Heart right ventricle (tissue), 16 donors: ENCODE measurements around the gene FGF22. TPM values are rescaled to one million over a fixed set of nuclear protein-coding genes. Genes with fewer than 3 reads are reported as not detected.
"Not testable (repeated sequence)": the region's sequence is repeated elsewhere in the genome, so short reads cannot be mapped to it uniquely, and the experiment has no call there.

Experiments used
- ATAC-seq, 8 donors: fragments of 200-7000 bp; cut with Tn5 transposase; one replicate each; pipeline ENCODE4 v1.9.1; 2020; ENCODE audit warnings: mild to moderate bottlenecking in 8 of 8, moderate library complexity in 8 of 8, moderate number of reproducible peaks in 1 of 8
- DNase-seq, 2 donors: peaks; one replicate each; pipeline ENCODE4 v3.0.0-alpha.2; 2020
- H3K27ac ChIP-seq, 10 donors: fragments of 200-600 bp; sonication (generic) in 2 of 10; one replicate each; pipeline versions ENCODE4 v1.5.0 to v1.8.0; 2020 to 2022; ENCODE audit warnings: mild to moderate bottlenecking in 3 of 10
- H3K27me3 ChIP-seq, 7 donors: fragments of 200-600 bp; one replicate each; pipeline ENCODE4 v1.8.0; 2021 to 2022; ENCODE audit warnings: mild to moderate bottlenecking in 2 of 7
- H3K36me3 ChIP-seq, 9 donors: fragments of 200-600 bp; sonication (generic) in 1 of 9; one replicate each; pipeline versions ENCODE4 v1.5.0 to v1.8.0; 2020 to 2022; ENCODE audit warnings: mild to moderate bottlenecking in 2 of 9
- H3K4me1 ChIP-seq, 9 donors: fragments of 200-600 bp; sonication (generic) in 1 of 9; one replicate each; pipeline versions ENCODE4 v1.5.0 to v1.8.0; 2020 to 2022; ENCODE audit warnings: mild to moderate bottlenecking in 4 of 9
- H3K4me3 ChIP-seq, 10 donors: fragments of 200-600 bp; sonication (generic) in 2 of 10; one replicate each; pipeline versions ENCODE4 v1.5.0 to v1.8.0; 2020 to 2022; ENCODE audit warnings: mild to moderate bottlenecking in 7 of 10, moderate library complexity in 2 of 10
- H3K9me3 ChIP-seq, 11 donors: fragments of 200-600 bp in 10 of 11; sonication (generic) in 2 of 11; one replicate each; pipeline versions ENCODE4 v1.5.0 to v1.8.0; 2013 to 2022; ENCODE audit warnings: mild to moderate bottlenecking in 2 of 11, control low read depth in 1 of 11, moderate library complexity in 1 of 11
- CTCF ChIP-seq, 9 donors: fragments of 200-600 bp; sonication (generic) in 2 of 9; IDR thresholded peaks; one replicate each; pipeline versions ENCODE4 v1.5.0 to v1.8.0; 2021 to 2022; ENCODE audit warnings: antibody characterized with exemption in 9 of 9, mild to moderate bottlenecking in 5 of 9, moderate library complexity in 1 of 9
- WGBS, 2 donors: extraction: QIAGEN DNeasy Blood & Tissue Kit; methylation state at CpG; one replicate each; pipeline ENCODE4 v1.1.7; 2013; ENCODE audit warnings: inconsistent platforms in 1 of 2; 5-methylcytosine and 5-hydroxymethylcytosine counted together
- intact Hi-C, 10 donors: fragments of 100-400 bp; cut with DNase I; formaldehyde crosslinking; loops; one replicate each; pipeline versions ENCODE4 v1.11.1 to v1.14.2; 2022
- polyA plus RNA-seq, 2 donors: library from polyadenylated mRNA; stranded (reverse); fragments of 200-250 nt; gene quantifications; one replicate each; pipeline ENCODE4 v1.2.3, GENCODE V29; 2013
- total RNA-seq, 10 donors: library from RNA; stranded (reverse); fragmentation: NEBNext Ultra II Directional in 3 of 10; extraction: Animal tissue kit (Norgen Biotek cat#: 25700) in 3 of 10; gene quantifications; one replicate each; pipeline versions ENCODE4 v1.2.1 to v1.2.4, GENCODE V29; 2021 to 2023
- donor health status: Arrhythmogenic right ventricular cardiomyopathy.
- donor health status: ischemic (EF 13 %, LVEDD 7.1; RV severe dilation, severe dysfunction).
- donor health status: healthy with polysubstance abuse.
- donor health status: DM: no; HTN: yes; CAD: no.
- donor health status: DM: no; HTN: no; CAD: no.
- donor health status: ischemic (EF 25% LVEDD 6.9; RV normal size, moderate dysfunction).
- donor health status: ischemic (EF 25% LVEDD 5.7; RV mildly dilated, moderate dysfunction).
- donor health status: healthy.
- donor health status: DM: yes; HTN: yes; CAD: no.
- donor health status: Ischemic cardiomyopathy.
- donor health status: ischemic (EF 35%, LVEDD 5.7; RV mildly dilated, moderate dysfunction).
- donor health status: nonischemic (EF 11% LVEDD 7.7; RV severe dilation, severe dysfunction).
- donor health status: DM: yes; HTN: yes; CAD: no.
- donor health status: PGD.
- donor health status: ischemic (EF 29% LVEDD 5.4; RV normal size, mild dysfunction).
- donor health status: nonischemic (EF 23%, LVEDD 6.1; RV moderate dilation, normal function).

Gene FGF22
- total and polyA plus RNA-seq, 12 donors, result 0.16 to 0.44 (median 0.30) TPM; not detected in 5

- Histone ChIP-seq H3K4me3 (no peak overlapping the region), H3K9me3 (peaks cover 0 to 5% (median 0%) of the 10 kb centered on the region in 11 donors), H3K36me3 (no peaks in the 10 kb centered on the region), H3K27ac (no peak overlapping the region), H3K4me1 (peaks cover 0 to 4% (median 0%) of the 10 kb centered on the region in 9 donors), H3K27me3 (peaks cover 0 to 14% (median 5%) of the 10 kb centered on the region in 7 donors)
- no peak for ATAC-seq
- TF ChIP-seq CTCF (IDR thresholded peaks at IDR 0.05), result no peak
- WGBS, 2 donors, result 80% methylated on average over 18 of the region's 18 CpGs
- DNase-seq, result no peak
- intact Hi-C loops, result loop anchor here in 1 of 10 donors (10.0 kb wide), 1 partner anchor 137 kb away; no protein-coding TSS in a partner anchor
These were observed 42.0 kb upstream of the FGF22 start for GRCh38 chr19:597406-598315.

- no peaks in the 10 kb centered on the region for H3K36me3 ChIP-seq
- no peak for ATAC-seq
- intact Hi-C loops, result no loop called here
- H3K27me3 ChIP-seq, result peaks cover 0 to 4% (median 0%) of the 10 kb centered on the region in 7 donors
- peaks cover 0 to 6% (median 0%) of the 10 kb centered on the region in 9 donors for H3K4me1 ChIP-seq
- TF ChIP-seq CTCF (IDR thresholded peaks at IDR 0.05), result no peak
- H3K9me3 ChIP-seq, result peaks cover 0 to 5% (median 0%) of the 10 kb centered on the region in 11 donors
- H3K4me3 ChIP-seq, result no peak overlapping the region
- H3K27ac ChIP-seq, result no peak overlapping the region
- WGBS, 2 donors, result 90 to 91% methylated on average over 28 of the region's 28 CpGs
- DNase-seq, result no peak
These were observed 38.4 kb upstream of the FGF22 start for GRCh38 chr19:601310-601709.

DNA sequence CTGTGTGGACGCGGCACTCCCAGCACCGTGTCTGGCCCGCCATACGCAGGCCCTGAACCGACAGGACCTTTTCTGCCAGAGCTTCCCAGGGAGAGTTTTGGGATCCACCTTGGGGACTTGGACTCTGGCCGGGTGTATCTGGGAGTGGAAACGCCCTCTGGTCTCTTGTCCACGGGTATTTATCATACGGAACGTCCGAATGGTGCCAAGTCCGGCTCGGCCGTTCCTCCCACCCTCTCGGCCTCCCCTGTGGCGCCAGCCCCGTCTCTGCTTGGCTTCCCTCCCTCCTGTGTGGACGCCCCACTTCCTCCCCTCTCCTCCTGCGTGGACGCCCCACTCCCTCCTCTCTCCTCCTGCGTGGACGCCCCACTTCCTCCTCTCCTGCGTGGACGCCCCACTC is 37.9 kb upstream of the FGF22 start:
- intact Hi-C loops, result no loop called here
- Histone ChIP-seq H3K4me3 (no peak overlapping the region), H3K9me3 (peaks cover 0 to 5% (median 0%) of the 10 kb centered on the region in 11 donors), H3K36me3 (no peaks in the 10 kb centered on the region), H3K4me1 (peaks cover 0 to 6% (median 0%) of the 10 kb centered on the region in 9 donors), H3K27me3 (peaks cover 0 to 4% (median 0%) of the 10 kb centered on the region in 7 donors), H3K27ac (no peak overlapping the region)
- DNase-seq, result no peak
- peak in 3 of 8 donors; percentile 11 to 25 (median 20) for ATAC-seq
- no peak for TF ChIP-seq CTCF (IDR thresholded peaks at IDR 0.05)
- WGBS, 2 donors, result 64 to 78% methylated on average over 25 of the region's 25 CpGs

- no peak for TF ChIP-seq CTCF (IDR thresholded peaks at IDR 0.05)
- Histone ChIP-seq H3K27me3 (no peaks in the 10 kb centered on the region), H3K27ac (no peak overlapping the region), H3K36me3 (no peaks in the 10 kb centered on the region), H3K9me3 (peaks cover 0 to 5% (median 0%) of the 10 kb centered on the region in 11 donors), H3K4me3 (no peak overlapping the region), H3K4me1 (peaks cover 0 to 6% (median 0%) of the 10 kb centered on the region in 9 donors)
- ATAC-seq (peak in 6 of 8 donors; percentile 12 to 61 (median 49)), DNase-seq (no peak)
- intact Hi-C loops, result no loop called here
- 76 to 81% methylated on average over 34 to 35 of the region's 35 CpGs for WGBS, 2 donors
These were observed 37.0 kb upstream of the FGF22 start for GRCh38 chr19:602391-603301.

GRCh38 chr19:603302-603639 is 36.4 kb upstream of the FGF22 start:
- H3K27ac ChIP-seq, result not testable (repeated sequence)

DNA sequence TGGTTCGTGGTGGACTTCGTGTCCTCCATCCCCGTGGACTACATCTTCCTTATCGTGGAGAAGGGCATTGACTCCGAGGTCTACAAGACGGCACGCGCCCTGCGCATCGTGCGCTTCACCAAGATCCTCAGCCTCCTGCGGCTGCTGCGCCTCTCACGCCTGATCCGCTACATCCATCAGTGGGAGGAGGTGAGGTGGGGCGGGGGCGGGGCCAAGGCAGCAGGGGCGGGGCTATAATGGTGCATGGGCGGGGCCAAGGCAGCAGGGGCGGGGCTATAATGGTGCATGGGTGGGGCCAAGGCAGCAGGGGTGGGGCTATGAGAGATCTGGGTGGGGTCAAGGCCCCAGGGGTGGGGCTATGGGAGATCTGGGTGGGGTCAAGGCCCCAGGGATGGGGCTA is 35.9 kb upstream of the FGF22 start:
- DNase-seq, H3K27me3 ChIP-seq, H3K9me3 ChIP-seq, H3K4me1 ChIP-seq, H3K4me3 ChIP-seq, H3K36me3 ChIP-seq, intact Hi-C loops, H3K27ac ChIP-seq: not testable (repeated sequence)
- 92 to 95% methylated on average over 20 of the region's 20 CpGs for WGBS, 2 donors
- ATAC-seq, result peak in 1 of 8 donors; percentile 7

More at GRCh38 chr19:603302-603639, 36.4 kb upstream of the FGF22 start:
- intact Hi-C loops, H3K36me3 ChIP-seq, H3K4me3 ChIP-seq, H3K4me1 ChIP-seq, H3K9me3 ChIP-seq, H3K27me3 ChIP-seq, DNase-seq: not testable (repeated sequence)
- WGBS, 2 donors, result 89 to 94% methylated on average over 13 of the region's 13 CpGs
- ATAC-seq, result peak in 1 of 8 donors; percentile 8
